BE2C (cell line): ENCODE measurements around the gene SON.

Experiments used
- DNase-seq: peaks from one replicate; pipeline ENCODE4 v3.0.0-alpha.2; 2020
- H3K27me3 ChIP-seq: fragments of 250-450 bp; sonication (Bioruptor Pico); 2 replicates; pipeline ENCODE4 v1.5.1; 2020; ENCODE audit warnings: mild to moderate bottlenecking
- H3K36me3 ChIP-seq: fragments of 250-450 bp; sonication (Bioruptor Pico); 2 replicates; pipeline ENCODE4 v1.5.1; 2020; ENCODE audit warnings: mild to moderate bottlenecking
- H3K4me1 ChIP-seq: fragments of 250-450 bp; sonication (Bioruptor Pico); 2 replicates; pipeline ENCODE4 v1.5.1; 2020
- H3K4me3 ChIP-seq: 2 replicates; pipeline ENCODE4 v1.5.1; 2011; ENCODE audit warnings: low read depth, low read length
- H3K9me3 ChIP-seq: fragments of 250-450 bp; sonication (Bioruptor Pico); 2 replicates; pipeline ENCODE4 v1.5.1; 2020
- CTCF ChIP-seq: IDR thresholded peaks from 2 replicates; pipeline ENCODE4 v1.5.1; 2012; ENCODE audit warnings: mild to moderate bottlenecking, low read depth, low read length

The SON gene

DNA sequence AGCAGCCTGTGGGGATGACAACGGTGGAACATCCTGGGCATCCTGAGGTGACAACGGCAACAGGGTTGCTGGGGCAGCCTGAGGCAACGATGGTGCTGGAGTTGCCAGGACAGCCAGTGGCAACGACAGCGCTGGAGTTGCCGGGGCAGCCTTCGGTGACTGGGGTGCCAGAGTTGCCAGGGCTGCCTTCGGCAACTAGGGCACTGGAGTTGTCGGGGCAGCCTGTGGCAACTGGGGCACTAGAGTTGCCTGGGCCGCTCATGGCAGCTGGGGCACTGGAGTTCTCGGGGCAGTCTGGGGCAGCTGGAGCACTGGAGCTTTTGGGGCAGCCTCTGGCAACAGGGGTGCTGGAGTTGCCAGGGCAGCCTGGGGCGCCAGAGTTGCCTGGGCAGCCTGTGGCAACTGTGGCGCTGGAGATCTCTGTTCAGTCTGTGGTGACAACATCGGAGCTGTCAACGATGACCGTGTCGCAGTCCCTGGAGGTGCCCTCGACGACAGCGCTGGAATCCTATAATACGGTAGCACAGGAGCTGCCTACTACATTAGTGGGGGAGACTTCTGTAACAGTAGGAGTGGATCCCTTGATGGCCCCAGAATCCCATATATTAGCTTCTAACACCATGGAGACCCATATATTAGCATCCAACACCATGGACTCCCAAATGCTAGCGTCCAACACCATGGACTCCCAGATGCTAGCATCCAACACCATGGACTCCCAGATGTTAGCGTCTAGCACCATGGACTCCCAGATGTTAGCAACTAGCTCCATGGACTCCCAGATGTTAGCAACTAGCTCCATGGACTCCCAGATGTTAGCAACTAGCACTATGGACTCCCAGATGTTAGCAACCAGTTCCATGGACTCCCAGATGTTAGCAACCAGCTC, 8.2 kb downstream of the SON start:
- no peaks in the 10 kb centered on the region for H3K9me3 ChIP-seq
- DNase-seq, result no peak
- peaks cover 96% of the 10 kb centered on the region for H3K36me3 ChIP-seq
- H3K4me1 ChIP-seq, result no peaks in the 10 kb centered on the region
- H3K27me3 ChIP-seq, result no peaks in the 10 kb centered on the region
- H3K4me3 ChIP-seq, result no peak overlapping the region
- TF ChIP-seq CTCF, result no peak

GRCh38 chr21:33551664-33552063, 8.8 kb downstream of the SON start:
- Histone ChIP-seq H3K4me1 (no peaks in the 10 kb centered on the region), H3K9me3 (no peaks in the 10 kb centered on the region), H3K36me3 (peaks cover 96% of the 10 kb centered on the region), H3K4me3 (no peak overlapping the region), H3K27me3 (no peaks in the 10 kb centered on the region)
- no peak for TF ChIP-seq CTCF
- DNase-seq, result no peak

GRCh38 chr21:33552093-33552998, 9.5 kb downstream of the SON start:
- no peak for DNase-seq
- H3K36me3 ChIP-seq, result peaks cover 96% of the 10 kb centered on the region
- H3K4me1 ChIP-seq, result no peaks in the 10 kb centered on the region

GRCh38 chr21:33552999-33553598, 10.3 kb downstream of the SON start:
- DNase-seq, result no peak
- TF ChIP-seq CTCF, result no peak
- no peak overlapping the region for H3K4me3 ChIP-seq

More at GRCh38 chr21:33552093-33552998, 9.5 kb downstream of the SON start:
- Histone ChIP-seq H3K27me3 (no peaks in the 10 kb centered on the region), H3K4me3 (no peak overlapping the region), H3K9me3 (no peaks in the 10 kb centered on the region)
- no peak for TF ChIP-seq CTCF

GRCh38 chr21:33554236-33554981, 11.6 kb downstream of the SON start:
- no peak for DNase-seq
- peaks cover 99% of the 10 kb centered on the region for H3K36me3 ChIP-seq

More at GRCh38 chr21:33552999-33553598, 10.3 kb downstream of the SON start:
- H3K36me3 ChIP-seq, result peaks cover 99% of the 10 kb centered on the region
- H3K27me3 ChIP-seq, result no peaks in the 10 kb centered on the region
- H3K4me1 ChIP-seq, result no peaks in the 10 kb centered on the region
- no peaks in the 10 kb centered on the region for H3K9me3 ChIP-seq

More at GRCh38 chr21:33554236-33554981, 11.6 kb downstream of the SON start:
- Histone ChIP-seq H3K9me3 (no peaks in the 10 kb centered on the region), H3K4me1 (no peaks in the 10 kb centered on the region), H3K4me3 (no peak overlapping the region), H3K27me3 (no peaks in the 10 kb centered on the region)
- TF ChIP-seq CTCF, result no peak
